H9 (cell line): ENCODE results near the gene PAGR1. TPM values are rescaled to one million over a fixed set of nuclear protein-coding genes. Genes with fewer than 3 reads are reported as not detected.
A peak's percentile ranks its signal among the peaks of the same experiment; 100 is the strongest.
"Not testable (repeated sequence)": the region's sequence is repeated elsewhere in the genome, so short reads cannot be mapped to it uniquely, and the experiment has no call there.

Source experiments
- DNase-seq: peaks from one replicate; pipeline ENCODE4 v3.0.0-alpha.2; 2017
- H2AFZ ChIP-seq: one replicate; pipeline ENCODE4 v1.6.1; 2013; ENCODE audit warnings: mild to moderate bottlenecking, low read length, control low read depth, moderate library complexity
- H2AK5ac ChIP-seq: 2 replicates; pipeline ENCODE4 v1.6.1; 2013; ENCODE audit warnings: low read length, control low read depth, mixed read lengths; ENCODE audit not compliant: insufficient read length
- H2BK120ac ChIP-seq: one replicate; pipeline ENCODE4 v1.6.1; 2013; ENCODE audit warnings: low read depth, mild to moderate bottlenecking, low read length, control low read depth, inconsistent platforms; ENCODE audit not compliant: poor library complexity, severe bottlenecking
- H2BK12ac ChIP-seq: 2 replicates; pipeline ENCODE4 v1.6.1; 2013; ENCODE audit warnings: low read length, control low read depth, mixed read lengths, low read depth; ENCODE audit not compliant: insufficient read length
- H2BK15ac ChIP-seq: 2 replicates; pipeline ENCODE4 v1.6.1; 2013; ENCODE audit warnings: low read depth, low read length, control low read depth
- H2BK20ac ChIP-seq: one replicate; pipeline ENCODE4 v1.6.1; 2013; ENCODE audit warnings: low read depth, mild to moderate bottlenecking, low read length, control low read depth, inconsistent platforms; ENCODE audit not compliant: poor library complexity, severe bottlenecking
- H2BK5ac ChIP-seq: 2 replicates; pipeline ENCODE4 v1.6.1; 2013; ENCODE audit warnings: low read length, control low read depth, mixed read lengths; ENCODE audit not compliant: insufficient read length
- H3K14ac ChIP-seq: 2 replicates; pipeline ENCODE4 v1.6.1; 2013; ENCODE audit warnings: low read length, control low read depth; ENCODE audit not compliant: insufficient read depth
- H3K18ac ChIP-seq: 2 replicates; pipeline ENCODE4 v1.6.1; 2013; ENCODE audit warnings: low read depth, mild to moderate bottlenecking, mixed read lengths, low read length, control low read depth; ENCODE audit not compliant: insufficient read length
- H3K23ac ChIP-seq: 2 replicates; pipeline ENCODE4 v1.6.1; 2013; ENCODE audit warnings: low read length, control low read depth, mixed read lengths, low read depth; ENCODE audit not compliant: insufficient read length
- H3K23me2 ChIP-seq: 2 replicates; pipeline ENCODE4 v1.6.1; 2013; ENCODE audit warnings: low read depth, mild to moderate bottlenecking, mixed read lengths, low read length, control low read depth; ENCODE audit not compliant: insufficient read length, poor library complexity, severe bottlenecking
- H3K27ac ChIP-seq: 2 replicates; pipeline ENCODE4 v1.5.1; 2013; ENCODE audit warnings: low read length, control low read depth, mixed read lengths, low read depth; ENCODE audit not compliant: insufficient read length
- H3K27me3 ChIP-seq: 2 replicates; pipeline ENCODE4 v1.6.1; 2013; ENCODE audit warnings: low read length, control low read depth, inconsistent platforms; ENCODE audit not compliant: insufficient read depth
- H3K4ac ChIP-seq: 2 replicates; pipeline ENCODE4 v1.6.1; 2013; ENCODE audit warnings: low read depth, mild to moderate bottlenecking, control low read depth, inconsistent platforms, low read length, moderate library complexity
- H3K4me1 ChIP-seq: 2 replicates; pipeline ENCODE4 v1.6.1; 2013; ENCODE audit warnings: low read length, control low read depth, inconsistent platforms; ENCODE audit not compliant: insufficient read depth
- H3K4me2 ChIP-seq: 2 replicates; pipeline ENCODE4 v1.6.1; 2013; ENCODE audit warnings: low read length, control low read depth, mixed read lengths; ENCODE audit not compliant: insufficient read length, insufficient read depth
- H3K56ac ChIP-seq: 2 replicates; pipeline ENCODE4 v1.6.1; 2013; ENCODE audit warnings: low read depth, mild to moderate bottlenecking, mixed read lengths, low read length, control low read depth; ENCODE audit not compliant: insufficient read length
- H3K79me1 ChIP-seq: 2 replicates; pipeline ENCODE4 v1.6.1; 2013; ENCODE audit warnings: low read depth, mild to moderate bottlenecking, moderate library complexity, low read length, control low read depth, inconsistent platforms; ENCODE audit not compliant: insufficient read depth, poor library complexity, severe bottlenecking
- H3K79me2 ChIP-seq: 2 replicates; pipeline ENCODE4 v1.6.1; 2013; ENCODE audit warnings: low read length, control low read depth, inconsistent platforms; ENCODE audit not compliant: insufficient read depth
- H3K9ac ChIP-seq: 2 replicates; pipeline ENCODE4 v1.6.1; 2013; ENCODE audit warnings: low read length, control low read depth, mixed read lengths; ENCODE audit not compliant: insufficient read length; ENCODE audit errors: extremely low read depth
- H3K9me3 ChIP-seq: one replicate; pipeline ENCODE4 v1.6.1; 2013; ENCODE audit warnings: low read depth, low read length, inconsistent platforms; ENCODE audit not compliant: control insufficient read depth
- H3T11ph ChIP-seq: one replicate; pipeline ENCODE4 v1.6.1; 2013; ENCODE audit warnings: mild to moderate bottlenecking, low read length, control low read depth, inconsistent platforms
- H4K20me1 ChIP-seq: one replicate; pipeline ENCODE4 v1.6.1; 2013; ENCODE audit not compliant: control insufficient read depth, insufficient read length, insufficient read depth
- H4K5ac ChIP-seq: 2 replicates; pipeline ENCODE4 v1.6.1; 2013; ENCODE audit warnings: low read depth, mild to moderate bottlenecking, mixed read lengths, low read length, control low read depth; ENCODE audit not compliant: insufficient read length
- H4K8ac ChIP-seq: replicated peaks from 2 replicates; pipeline ENCODE4 v1.6.1; 2013; ENCODE audit warnings: low read length, control low read depth, mixed read lengths, low read depth; ENCODE audit not compliant: insufficient read length
- H4K91ac ChIP-seq: 2 replicates; pipeline ENCODE4 v1.6.1; 2013; ENCODE audit warnings: low read depth, mild to moderate bottlenecking, moderate library complexity, mixed read lengths, low read length, control low read depth; ENCODE audit not compliant: insufficient read length
- H3K27ac Mint-ChIP-seq, 3 experiments: 2 replicates in 2 of 3; 3 replicates in 1 of 3; pipeline ENCODE4 v1.8.0; 2020 to 2021; ENCODE audit warnings: mixed read lengths in 3 of 3, mild to moderate bottlenecking in 1 of 3, moderate library complexity in 1 of 3
- H3K27me3 Mint-ChIP-seq: 2 replicates; pipeline ENCODE4 v1.8.0; 2021; ENCODE audit warnings: low read depth, mild to moderate bottlenecking, moderate library complexity, mixed read lengths
- H3K36me3 Mint-ChIP-seq, 3 experiments: 2 replicates in 2 of 3; 3 replicates in 1 of 3; pipeline ENCODE4 v1.8.0; 2020 to 2021; ENCODE audit warnings: low read depth in 3 of 3, mixed read lengths in 3 of 3; ENCODE audit not compliant: insufficient read depth in 1 of 3
- H3K4me1 Mint-ChIP-seq, 2 experiments: 2 replicates each; pipeline ENCODE4 v1.8.0; 2020; ENCODE audit warnings: mixed read lengths in 2 of 2
- H3K4me3 Mint-ChIP-seq, 2 experiments: 2 replicates in 1 of 2; 3 replicates in 1 of 2; pipeline ENCODE4 v1.8.0; 2020 to 2021; ENCODE audit warnings: mild to moderate bottlenecking in 2 of 2, mixed read lengths in 2 of 2, moderate library complexity in 1 of 2
- H3K9me3 Mint-ChIP-seq, 2 experiments: 2 replicates in 1 of 2; 3 replicates in 1 of 2; pipeline ENCODE4 v1.8.0; 2020; ENCODE audit warnings: mild to moderate bottlenecking in 2 of 2, mixed read lengths in 2 of 2, moderate library complexity in 1 of 2
- CTCF ChIP-seq: fragments of 200-600 bp; sonication (generic); conservative IDR thresholded peaks from 3 replicates; pipeline ENCODE4 v1.8.0; 2021; ENCODE audit warnings: antibody characterized with exemption, mild to moderate bottlenecking
- WGBS: extraction: QIAGEN DNeasy Blood & Tissue Kit; methylation state at CpG from one replicate; pipeline ENCODE4 v1.1.7; 2013; ENCODE audit warnings: missing lambda C conversion rate, low lambda C conversion rate, mixed read lengths; ENCODE audit not compliant: insufficient read length; ENCODE audit errors: extremely low coverage; 5-methylcytosine and 5-hydroxymethylcytosine counted together
- total RNA-seq: library from RNA; stranded (reverse); gene quantifications from 2 replicates; pipeline ENCODE4 v1.2.1, GENCODE V29; 2021

Gene PAGR1
- total RNA-seq, 1 experiment from 2014 or later, result 65.3 TPM

GRCh38 chr16:29868396-29869009 is 52.6 kb downstream of the PAGR1 start:
- no peaks in the 10 kb centered on the region for H3K9me3 Mint-ChIP-seq

GRCh38 chr16:29869067-29869466 is 53.1 kb downstream of the PAGR1 start:
- H3K79me1 ChIP-seq, H3K27me3 ChIP-seq, H2AK5ac ChIP-seq, H2BK12ac ChIP-seq, H3K4me2 ChIP-seq, H4K20me1 ChIP-seq, H3K18ac ChIP-seq, H2BK5ac ChIP-seq, H3K9me3 ChIP-seq, H4K5ac ChIP-seq, H3K4me3 Mint-ChIP-seq, H3K4me1 Mint-ChIP-seq, H3K9ac ChIP-seq, H4K91ac ChIP-seq, H3T11ph ChIP-seq, H3K14ac ChIP-seq, H3K27me3 Mint-ChIP-seq, H3K56ac ChIP-seq, DNase-seq, H2AFZ ChIP-seq, H2BK120ac ChIP-seq, H4K8ac ChIP-seq, H3K23me2 ChIP-seq, H3K4me1 ChIP-seq, H3K4ac ChIP-seq, H2BK15ac ChIP-seq, H3K23ac ChIP-seq, H3K9me3 Mint-ChIP-seq, H3K27ac ChIP-seq, H2BK20ac ChIP-seq, H3K79me2 ChIP-seq: not testable (repeated sequence)
- WGBS, result no CpG with 5 or more reads among the region's 8 CpGs
- Mint-ChIP-seq H3K36me3 (peaks cover 0 to 13% (median 6%) of the 10 kb centered on the region in 3 experiments; a peak in 4 of 7 replicates), H3K27ac (peak overlapping the region in 1 of 3 experiments; percentile 46; a peak in 1 of 7 replicates)

More at GRCh38 chr16:29868396-29869009, 52.6 kb downstream of the PAGR1 start:
- Histone ChIP-seq H4K5ac (no peak overlapping the region), H3K79me1 (no peaks in the 10 kb centered on the region), H3K56ac (no peak overlapping the region), H3K4me2 (no peak overlapping the region), H2AFZ (no peak overlapping the region), H3K9ac (no peak overlapping the region), H4K91ac (no peak overlapping the region), H3K9me3 (no peaks in the 10 kb centered on the region), H2BK5ac (no peak overlapping the region), H3K4ac (no peak overlapping the region), H4K8ac (no peak overlapping the region), H3K23ac (no peak overlapping the region), H3K79me2 (no peaks in the 10 kb centered on the region), H2BK12ac (no peak overlapping the region), H3K27ac (no peak overlapping the region), H2BK120ac (no peak overlapping the region), H3K27me3 (no peaks in the 10 kb centered on the region), H2BK20ac (no peak overlapping the region), H3K18ac (no peak overlapping the region), H3T11ph (no peak overlapping the region), H2AK5ac (no peak overlapping the region), H3K14ac (no peak overlapping the region), H2BK15ac (no peak overlapping the region), H3K4me1 (no peaks in the 10 kb centered on the region), H3K23me2 (peaks cover 2% of the 10 kb centered on the region), H4K20me1 (no peaks in the 10 kb centered on the region)
- Mint-ChIP-seq H3K4me3 (no peak overlapping the region), H3K27ac (peak overlapping the region in 1 of 3 experiments; percentile 46; a peak in 1 of 7 replicates), H3K4me1 (peaks cover 3 to 4% of the 10 kb centered on the region in 2 experiments; a peak in 2 of 4 replicates), H3K27me3 (peaks cover 2% of the 10 kb centered on the region), H3K36me3 (peaks cover 0 to 13% (median 6%) of the 10 kb centered on the region in 3 experiments; a peak in 4 of 7 replicates)
- DNase-seq, result no peak
- WGBS, result no CpG with 5 or more reads among the region's 8 CpGs
- TF ChIP-seq CTCF, result no peak
